ENCODE data around the gene TMEM8B. TPM values are rescaled to one million over a fixed set of nuclear protein-coding genes. Genes with fewer than 3 reads are reported as not detected.
A peak's percentile ranks its signal among the peaks of the same experiment; 100 is the strongest.

The TMEM8B gene
- total and polyA plus RNA-seq, 2 of the 8 experiments (the other 6 are each of a cell fraction or from before 2014, with no cell fraction given), result 7.5 to 10.4 TPM

DNA sequence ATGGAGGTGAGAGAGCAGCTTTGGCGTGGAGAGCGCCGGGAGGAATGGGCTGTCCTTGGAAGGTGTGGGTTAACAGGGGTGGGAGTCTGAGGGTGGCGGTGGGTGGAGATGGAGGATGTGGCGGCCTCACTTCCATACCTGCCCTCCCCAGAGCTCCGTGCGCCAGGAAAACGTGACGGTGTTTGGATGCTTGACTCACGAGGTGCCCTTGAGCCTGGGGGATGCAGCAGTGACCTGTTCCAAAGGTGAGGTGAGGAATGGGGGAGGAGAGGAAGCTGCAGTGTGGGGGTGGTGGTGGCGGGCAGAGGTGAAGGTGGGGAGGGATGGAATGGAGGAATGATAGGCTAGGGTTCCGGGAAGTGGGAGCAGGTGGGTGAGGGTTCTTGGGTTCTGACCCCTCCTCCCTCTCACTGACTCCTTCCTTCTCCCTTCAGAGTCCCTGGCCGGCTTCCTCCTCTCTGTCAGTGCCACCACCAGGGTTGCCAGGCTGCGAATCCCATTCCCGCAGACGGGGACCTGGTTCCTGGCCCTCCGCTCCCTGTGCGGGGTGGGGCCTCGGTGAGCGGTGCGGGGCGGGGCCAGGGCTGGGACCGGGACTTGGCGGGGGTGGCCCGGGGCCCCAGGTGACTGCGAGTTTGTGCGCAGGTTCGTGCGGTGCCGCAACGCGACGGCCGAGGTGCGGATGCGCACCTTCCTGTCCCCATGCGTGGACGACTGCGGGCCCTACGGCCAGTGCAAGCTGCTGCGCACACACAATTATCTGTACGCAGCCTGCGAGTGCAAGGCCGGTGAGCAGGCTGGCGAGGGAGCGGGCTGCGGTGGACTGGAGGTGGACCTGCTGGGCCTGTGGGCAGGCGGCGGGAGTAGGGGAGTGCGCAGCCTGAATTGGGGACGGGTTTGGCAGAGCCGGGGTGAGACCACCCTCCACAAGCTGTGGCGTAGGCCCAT lies 17.1 kb downstream of the TMEM8B start:
- 7% methylated on average over 34 of the region's 53 CpGs; no CpG with 5 or more reads in 1 of the 2 experiments for WGBS, 2 experiments (ENCODE audit: extremely low coverage in 1 of 2, insufficient coverage in 1 of 2, insufficient read length in 1 of 2, insufficient replicate concordance in 2 of 2, low coverage in 1 of 2, low lambda C conversion rate in 2 of 2, missing lambda C conversion rate in 1 of 2)
- peak overlapping the region; percentile 74 for H2BK5ac ChIP-seq (ENCODE audit: low read depth, low read length)
- TF ChIP-seq POLR2AphosphoS5 (IDR thresholded peaks at IDR 0.05; ENCODE audit: low read depth, low read length), result no peak; the same call in none of the 2 replicates
- peak; percentile 63; the same call in 1 of the 2 replicates for TF ChIP-seq EGR1 (IDR thresholded peaks at IDR 0.05; ENCODE audit: borderline replicate concordance, low read depth, low read length)
- no peak for TF ChIP-seq EP300 (IDR thresholded peaks at IDR 0.05; ENCODE audit: borderline replicate concordance in 1 of 2, low read depth in 2 of 2, low read length in 2 of 2)
- TF ChIP-seq KDM4A (IDR thresholded peaks at IDR 0.05; ENCODE audit: low read depth, low read length, severe bottlenecking), result peak; percentile 76
- TF ChIP-seq SIX5 (IDR thresholded peaks at IDR 0.05; ENCODE audit: low read depth, low read length), result no peak
- TF ChIP-seq SAP30 (IDR thresholded peaks at IDR 0.05; ENCODE audit: insufficient read depth, insufficient replicate concordance, low read length), result peak; percentile 60
- 0 out of 2 replicates have a peak, but pooled peaks have one; percentile 47 for TF ChIP-seq PHF8 (conservative IDR thresholded peaks at IDR 0.05; ENCODE audit: low read depth, low read length)
- no peak for TF ChIP-seq GTF2F1 (IDR thresholded peaks at IDR 0.05; ENCODE audit: borderline replicate concordance, low read depth, low read length)
- no peak for TF ChIP-seq GABPA (IDR thresholded peaks at IDR 0.05; ENCODE audit: borderline replicate concordance, insufficient read depth, low read length)

More for the DNA sequence above, 17.1 kb downstream of the TMEM8B start:
- Histone ChIP-seq H3K79me2 (ENCODE audit: control insufficient read depth in 1 of 2, insufficient read depth in 2 of 2, low read length in 2 of 2) (no peaks in the 10 kb centered on the region), H3K14ac (ENCODE audit: insufficient read length) (no peak overlapping the region), H3K36me3 (ENCODE audit: control insufficient read depth in 2 of 4, insufficient read depth in 4 of 4, low read length in 3 of 4) (peaks cover 0 to 4% (median 0%) of the 10 kb centered on the region in 4 experiments; a peak in 1 of 8 replicates), H4K5ac (ENCODE audit: insufficient read length, low read depth, low read length) (peak overlapping the region; percentile 37), H3K23me2 (ENCODE audit: low read depth, low read length) (peaks cover 15% of the 10 kb centered on the region), H4K91ac (replicated peaks; ENCODE audit: insufficient read length, low read length) (peak overlapping the region; percentile 76), H3K79me1 (ENCODE audit: low read depth, low read length) (no peaks in the 10 kb centered on the region; the same call in 1 of the 2 replicates), H3K27me3 (replicated peaks in 1 of 4; ENCODE audit: control insufficient read depth in 3 of 4, extremely low read depth in 1 of 4, insufficient read depth in 3 of 4, low read length in 3 of 4) (peaks cover 0 to 12% (median 9%) of the 10 kb centered on the region in 4 experiments; a peak in 6 of 7 replicates), H2AFZ (ENCODE audit: low read length) (peak overlapping the region; percentile 86), H3K9ac (replicated peaks in 1 of 4; ENCODE audit: extremely low read depth in 1 of 4, low read depth in 3 of 4, low read length in 3 of 4) (peak overlapping the region; percentile 5 to 66 (median 44); a peak in 6 of 7 replicates), H3K27ac (ENCODE audit: low read depth, low read length) (peak overlapping the region; percentile 4; the same call in 1 of the 2 replicates), H2BK15ac (ENCODE audit: low read length) (peak overlapping the region; percentile 98; the same call in 1 of the 2 replicates), H3K9me3 (ENCODE audit: insufficient read depth in 2 of 2, low read depth in 1 of 2, low read length in 1 of 2) (no peaks in the 10 kb centered on the region), H3K56ac (replicated peaks; ENCODE audit: insufficient read length, low read depth, low read length) (no peak overlapping the region), H3K4me2 (ENCODE audit: insufficient read depth in 1 of 2, low read depth in 2 of 2, low read length in 2 of 2) (peak overlapping the region; percentile 80 to 98), H3K4me3 (ENCODE audit: extremely low read depth in 1 of 4, insufficient read depth in 2 of 4, low read depth in 3 of 4, low read length in 4 of 4) (peak overlapping the region; percentile 47 to 70 (median 62)), H2BK12ac (ENCODE audit: low read depth, low read length) (peak overlapping the region; percentile 88), H4K20me1 (replicated peaks in 1 of 2; ENCODE audit: control insufficient read depth in 1 of 2, insufficient read depth in 2 of 2, low read length in 2 of 2) (no peaks in the 10 kb centered on the region), H3K23ac (ENCODE audit: insufficient read length) (no peak overlapping the region), H4K8ac (ENCODE audit: extremely low read depth, insufficient read depth, low read length) (peak overlapping the region; percentile 91), H2AK5ac (ENCODE audit: low read depth, low read length) (no peak overlapping the region), H2BK120ac (replicated peaks; ENCODE audit: low read depth, low read length) (no peak overlapping the region), H3K4ac (replicated peaks; ENCODE audit: insufficient read length, low read depth, low read length) (no peak overlapping the region), H2BK20ac (ENCODE audit: low read length) (peak overlapping the region; percentile 11; the same call in 1 of the 2 replicates), H3K18ac (ENCODE audit: extremely low read depth, low read length) (peak overlapping the region; percentile 85), H3K4me1 (replicated peaks in 1 of 4; ENCODE audit: control insufficient read depth in 3 of 4, insufficient read depth in 4 of 4, low read length in 3 of 4) (peaks cover 10 to 22% (median 14%) of the 10 kb centered on the region in 4 experiments)
- POLR2A ChIA-PET (ENCODE audit: partially characterized antibody), result interaction anchor here (0.6 to 5.9 kb wide), 11 partner anchors 8 to 616 kb away, joined by 3 to 43 read pairs (median 3); partner anchors contain the start of genes HINT2 and HRCT1
- DNase-seq (ENCODE audit: low read depth in 1 of 2, low spot score in 2 of 2) (peak in 1 of 2 experiments; percentile 81), FAIRE-seq (no peak)
- CTCF ChIA-PET (ENCODE audit: partially characterized antibody), result interaction anchor here (0.6 to 16.5 kb wide), 18 partner anchors 9 to 1213 kb away, joined by 3 to 172 read pairs (median 4); partner anchors contain the start of genes FAM221B, HINT2 and TMEM8B
